NCI-H1105 (cell line): ENCODE data around the gene CADM1.

Experiments
- DNase-seq: peaks from one replicate; lab custom pipeline; 2025; lab: John Stamatoyannopoulos, UW

CADM1 gene

GRCh38 chr11:115317277-115318185, 186.7 kb downstream of the CADM1 start:
- peak; percentile 93 for DNase-seq

DNA sequence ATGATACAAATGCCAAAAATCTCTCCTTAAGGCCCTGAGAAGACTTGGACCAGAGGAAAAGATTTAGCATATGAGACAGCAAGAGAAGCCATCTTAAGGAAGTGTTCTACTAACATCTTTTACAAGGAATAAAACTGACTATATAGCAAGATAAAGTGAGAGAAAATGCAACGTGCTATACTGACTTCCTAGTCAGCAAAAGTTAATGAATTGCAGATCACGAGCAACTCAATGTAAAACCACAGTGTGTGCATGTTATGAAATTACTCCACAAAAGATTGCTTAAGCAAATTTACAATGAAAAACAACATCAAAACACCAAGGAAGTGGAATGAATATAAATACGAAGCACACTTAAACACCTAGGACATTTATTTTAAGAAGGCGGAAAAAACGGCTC, 187.5 kb downstream of the CADM1 start:
- no peak for DNase-seq

DNA sequence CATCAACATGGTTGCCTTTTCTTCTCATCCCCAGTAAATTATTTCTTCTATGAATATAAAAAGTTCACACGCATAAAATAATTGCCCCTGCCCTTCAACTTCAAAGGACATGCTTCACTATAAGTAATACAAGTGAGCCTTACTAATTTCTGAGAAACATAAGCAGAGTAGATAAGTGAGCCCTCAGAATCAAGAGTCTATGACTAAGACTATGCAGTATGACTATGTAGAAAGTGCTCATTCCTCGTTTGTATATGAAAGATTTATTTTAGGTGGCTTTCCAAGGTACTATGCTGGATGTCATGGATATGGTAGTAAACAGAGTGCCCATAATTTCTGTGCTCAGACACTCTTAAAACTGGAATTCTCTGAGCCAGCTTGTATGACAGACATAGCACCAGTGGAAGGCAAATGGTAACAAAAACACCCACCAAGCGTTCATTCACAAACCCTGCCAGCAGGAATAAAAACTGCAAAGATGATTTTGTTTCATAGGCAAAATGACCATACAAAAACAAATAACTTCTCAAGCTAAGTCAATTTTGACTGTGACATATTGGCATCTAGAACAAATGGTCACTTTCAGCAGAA, 189.8 kb downstream of the CADM1 start:
- DNase-seq: no peak

DNA sequence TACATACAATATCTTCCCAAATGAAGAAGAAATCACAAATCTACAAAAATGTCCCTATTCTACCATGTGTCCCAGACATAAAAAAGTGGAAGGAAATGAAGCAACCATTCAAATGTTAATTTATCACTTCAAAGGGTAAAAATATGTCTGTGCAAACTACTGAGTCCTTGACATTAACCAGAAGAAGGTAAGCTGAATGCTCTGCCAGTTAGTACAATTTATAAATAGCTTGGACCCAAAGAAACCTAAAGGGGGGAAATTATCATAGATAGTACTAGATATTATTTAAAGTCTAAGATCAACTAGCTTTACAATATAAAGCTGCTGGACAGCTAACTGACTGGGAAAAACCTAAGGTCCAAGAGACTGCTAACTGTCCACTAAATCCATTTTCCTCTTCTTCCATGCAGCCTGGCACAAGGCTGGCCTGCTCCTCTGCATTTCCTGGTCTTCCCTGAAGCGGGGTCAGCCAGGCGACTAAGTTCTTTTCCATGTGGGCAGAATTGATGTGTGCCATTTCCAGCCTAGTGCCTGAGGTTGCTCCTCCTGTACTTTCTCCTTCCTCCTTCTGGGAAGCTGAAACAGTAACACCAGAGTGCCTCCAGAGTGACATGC, 190.9 kb downstream of the CADM1 start:
- no peak for DNase-seq

- DNase-seq: no peak
These were observed 192.3 kb downstream of the CADM1 start for GRCh38 chr11:115311949-115312348.

DNA sequence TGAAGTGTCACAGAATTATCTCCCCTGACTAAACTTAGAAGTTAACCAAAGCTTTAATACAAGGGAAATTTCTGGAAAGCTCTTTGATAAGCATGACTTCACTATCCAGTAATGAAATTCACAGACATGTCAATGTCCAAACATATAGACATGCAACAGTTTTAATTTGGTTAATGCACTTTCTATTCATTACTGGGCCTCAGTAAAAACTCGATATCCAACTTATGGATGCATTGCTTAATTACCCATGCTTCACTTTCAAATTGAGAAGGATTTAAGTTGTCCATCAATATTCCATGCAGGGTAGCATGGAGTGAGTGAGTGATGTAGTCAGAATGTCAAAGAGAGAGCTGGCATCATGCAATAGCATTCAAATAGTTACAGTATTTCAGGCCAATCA, 197.5 kb downstream of the CADM1 start:
- no peak for DNase-seq

DNA sequence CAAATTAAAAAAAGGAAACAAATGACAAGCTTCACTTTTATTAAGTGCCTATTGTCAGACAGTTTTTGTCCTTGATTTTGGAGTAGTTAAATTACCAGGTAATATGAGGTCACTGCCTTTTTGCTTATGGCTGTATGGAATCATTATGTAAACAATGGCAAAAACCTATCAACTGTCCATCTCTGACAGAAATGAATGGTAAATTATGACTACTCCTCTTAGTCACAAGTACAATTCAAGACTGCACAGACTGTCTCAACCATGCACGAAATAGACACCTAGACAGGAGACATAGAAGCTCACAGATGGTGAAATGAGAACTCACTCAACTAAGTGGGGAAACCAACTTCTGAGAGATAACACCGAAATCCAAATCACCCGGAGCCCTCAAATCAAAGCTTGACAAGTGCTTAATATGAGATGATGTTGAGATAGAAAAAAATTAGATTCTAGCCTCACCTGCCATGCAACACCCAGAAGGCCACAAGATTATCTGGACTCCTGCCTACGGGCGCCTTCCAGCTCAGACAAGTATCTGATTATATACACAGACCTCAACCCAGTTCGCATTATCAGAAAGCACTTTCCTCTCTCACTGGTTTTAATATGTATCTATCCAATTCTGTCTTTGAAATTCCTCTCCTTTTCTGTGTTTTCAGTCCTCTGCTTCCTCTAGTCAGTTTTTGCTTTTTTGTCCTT, 199.3 kb downstream of the CADM1 start:
- DNase-seq: no peak

DNA sequence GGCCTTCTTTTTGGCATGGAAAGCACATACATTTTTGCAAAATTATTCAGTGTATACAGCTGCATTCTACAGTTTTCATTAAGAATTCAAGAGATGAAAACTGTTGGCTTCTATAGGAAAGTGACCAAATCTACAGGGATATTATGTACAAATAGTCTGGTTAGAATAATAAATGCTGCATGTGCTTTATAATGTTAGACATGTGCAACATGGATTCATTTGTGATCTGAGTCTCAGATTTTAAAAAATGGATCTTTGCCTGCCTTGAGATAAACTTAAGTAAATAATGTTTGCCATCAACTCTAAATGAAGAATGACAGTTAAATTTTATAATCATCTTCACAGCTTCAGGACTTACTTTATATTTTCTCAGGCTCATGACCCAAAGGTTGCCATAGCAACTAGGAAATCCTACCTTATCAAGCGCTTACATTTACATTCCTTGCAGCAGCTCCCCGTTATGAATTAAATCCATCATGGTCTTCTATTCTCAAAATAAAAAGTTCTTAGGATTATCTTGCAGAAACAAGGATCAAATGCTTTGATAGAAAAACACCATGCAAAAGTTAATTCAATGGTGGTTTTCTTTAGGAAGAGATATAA, 200.2 kb downstream of the CADM1 start:
- DNase-seq: no peak

DNA sequence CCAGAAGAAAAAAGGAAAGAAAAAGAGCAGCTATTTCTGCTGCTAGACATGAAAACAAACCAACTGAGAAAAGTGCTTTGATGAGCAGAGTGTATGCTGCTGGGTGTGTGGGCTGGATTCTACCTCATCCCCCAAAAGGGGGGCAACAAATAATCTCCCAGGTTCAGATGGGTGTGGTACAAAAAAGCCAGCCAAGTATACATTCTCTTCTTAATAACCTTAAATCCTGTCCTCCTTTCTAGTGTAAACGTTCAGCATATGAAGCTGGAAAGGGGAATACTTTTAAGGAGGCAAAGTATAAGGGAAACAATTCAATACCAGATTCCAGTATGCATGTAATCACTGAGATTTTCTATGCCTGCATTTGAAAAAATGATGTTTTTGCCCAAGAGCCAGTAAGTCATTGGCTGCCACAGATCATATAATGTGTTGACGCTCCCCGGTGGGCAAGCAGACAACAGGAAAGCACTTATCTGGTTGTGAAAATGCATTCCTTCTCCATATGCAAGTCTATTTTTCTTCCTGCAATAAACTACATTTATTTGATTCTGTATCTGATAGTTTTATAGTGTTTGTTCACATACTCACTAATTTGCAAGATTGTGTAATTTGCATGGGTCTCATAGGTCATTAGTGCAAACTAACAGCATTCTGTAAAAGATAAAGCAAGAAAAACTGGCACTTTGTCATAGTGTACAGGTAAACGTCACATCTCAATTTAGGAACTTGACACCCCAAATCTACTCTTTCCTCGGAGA, 201.1 kb downstream of the CADM1 start:
- no peak for DNase-seq

- DNase-seq: no peak
These were observed 203.4 kb downstream of the CADM1 start for GRCh38 chr11:115300660-115301428.

- DNase-seq: peak; percentile 38
These were observed 205.8 kb downstream of the CADM1 start for GRCh38 chr11:115298300-115299012.

GRCh38 chr11:115297330-115297729, 206.9 kb downstream of the CADM1 start:
- peak; percentile 34 for DNase-seq

DNA sequence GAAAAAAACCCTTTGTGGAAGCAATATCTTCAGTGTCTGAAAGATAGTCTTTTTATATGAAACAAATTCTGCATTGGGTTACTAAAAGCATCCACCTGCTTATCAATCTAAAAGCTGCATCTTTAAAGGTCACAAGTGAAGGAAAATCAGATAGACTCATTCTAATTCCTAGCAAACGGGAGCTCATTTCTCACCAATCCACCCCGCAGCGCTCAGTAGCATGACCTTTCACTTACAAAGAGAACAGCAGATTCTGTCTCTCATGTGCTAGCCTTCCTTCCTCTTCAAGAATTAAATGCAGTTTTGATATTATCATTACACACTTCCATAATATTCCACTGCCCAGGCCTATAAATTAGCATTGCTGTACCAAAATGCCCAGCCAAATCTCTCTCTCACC, 212.9 kb downstream of the CADM1 start:
- no peak for DNase-seq

GRCh38 chr11:115290893-115291292, 213.3 kb downstream of the CADM1 start:
- DNase-seq: no peak

- DNase-seq: no peak
These were observed 213.7 kb downstream of the CADM1 start for GRCh38 chr11:115290479-115290878.

DNA sequence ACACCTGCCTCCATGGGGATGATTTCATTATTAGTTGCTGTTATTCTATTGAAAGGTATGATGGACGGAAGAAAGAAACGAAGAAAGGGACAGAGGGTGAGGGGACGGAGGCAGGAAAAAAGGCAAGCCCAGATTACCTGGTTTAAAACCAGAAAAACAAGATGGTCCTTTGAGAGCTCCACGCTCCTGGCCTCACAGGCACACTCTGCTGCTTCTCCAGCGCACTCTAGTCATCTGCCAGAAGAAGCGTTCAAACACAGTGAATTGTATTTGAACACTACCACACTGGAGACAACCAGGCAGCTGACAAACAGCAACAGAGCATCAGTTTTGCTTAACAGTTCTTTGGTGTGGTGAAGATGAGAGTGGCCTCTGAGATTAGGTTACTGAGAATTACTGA, 216.9 kb downstream of the CADM1 start:
- no peak for DNase-seq

DNA sequence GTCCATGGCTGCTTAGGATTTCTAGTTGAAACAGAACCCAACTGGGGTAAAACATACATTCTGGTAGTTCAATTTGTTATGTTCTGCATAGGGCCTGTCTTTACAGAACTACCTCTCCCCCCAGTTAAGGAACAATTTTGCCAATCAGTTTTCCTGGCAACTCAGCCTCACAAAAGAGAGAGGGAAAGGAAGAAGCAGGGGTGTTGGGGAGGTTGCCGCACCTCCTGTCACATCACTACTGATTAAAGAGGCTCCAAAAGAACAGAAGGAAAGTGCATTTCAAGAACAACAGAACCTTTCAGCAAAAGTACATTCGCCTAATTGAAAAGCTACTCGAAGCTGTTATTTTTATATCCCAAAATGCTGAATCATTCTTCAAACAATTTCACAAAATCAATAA, 217.6 kb downstream of the CADM1 start:
- DNase-seq: no peak

DNA sequence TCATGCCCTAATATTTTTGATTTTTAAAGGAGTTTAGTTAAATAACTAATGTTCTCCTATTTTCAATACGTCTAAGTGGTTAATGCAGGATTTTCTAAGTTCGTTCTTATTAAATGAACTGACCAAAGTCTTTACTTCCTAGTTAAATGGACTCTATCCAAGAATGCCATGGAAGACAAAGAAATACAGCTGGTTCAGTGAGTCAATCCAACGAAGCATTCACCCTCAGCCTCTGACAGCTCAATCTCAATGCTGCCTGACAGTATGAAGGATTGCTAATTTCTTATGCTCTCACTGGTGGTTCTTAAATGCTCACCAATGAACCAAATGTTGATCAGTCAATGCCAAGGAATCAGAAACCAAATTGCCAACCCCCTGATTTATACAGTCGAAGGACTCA, 219.4 kb downstream of the CADM1 start:
- no peak for DNase-seq

- no peak for DNase-seq
These were observed 221.3 kb downstream of the CADM1 start for GRCh38 chr11:115282923-115283322.

DNA sequence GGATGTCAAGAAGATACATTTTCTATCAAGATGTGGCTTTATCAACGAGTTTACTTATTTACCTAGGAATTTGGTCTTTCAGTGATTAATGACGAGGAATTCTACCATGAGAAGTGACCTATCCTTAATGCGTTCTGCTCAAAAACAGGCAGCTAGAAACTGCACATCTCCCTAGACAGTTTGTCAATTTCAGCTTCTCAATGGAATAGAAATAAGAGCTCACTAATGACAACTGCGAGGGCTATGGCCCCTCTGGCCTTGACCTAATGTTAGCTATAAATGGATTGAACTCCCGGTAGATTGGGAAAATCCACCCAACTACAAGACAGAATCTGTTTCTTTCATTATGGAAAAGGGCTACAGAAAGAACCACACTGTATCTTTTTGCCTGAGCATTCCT, 223.4 kb downstream of the CADM1 start:
- no peak for DNase-seq
